Spleen (tissue), 11 donors: Measurements from ENCODE around the gene CUX1. TPM values are rescaled to one million over a fixed set of nuclear protein-coding genes. Genes with fewer than 3 reads are reported as not detected.

ENCODE experiments used
- DNase-seq: peaks from one replicate; pipeline ENCODE4 v3.0.0-alpha.2; 2020
- H3K27ac ChIP-seq, 8 donors: fragments of 200-600 bp; sonication (generic) in 7 of 8; 1 replicate in 4 of 8; 2 replicates in 4 of 8; pipeline versions ENCODE4 v1.5.0 to v1.8.0; 2016 to 2021; ENCODE audit warnings: inconsistent platforms in 4 of 8, mild to moderate bottlenecking in 4 of 8, moderate library complexity in 1 of 8
- H3K27me3 ChIP-seq, 7 donors: fragments of 200-600 bp; sonication (generic) in 6 of 7; replicated peaks in 1 of 7; 1 replicate in 4 of 7; 2 replicates in 3 of 7; pipeline versions ENCODE4 v1.5.0 to v1.8.0; 2016 to 2021; ENCODE audit warnings: inconsistent platforms in 3 of 7, mild to moderate bottlenecking in 1 of 7
- H3K36me3 ChIP-seq, 6 donors: fragments of 200-600 bp; sonication (generic) in 5 of 6; 1 replicate in 4 of 6; 2 replicates in 2 of 6; pipeline versions ENCODE4 v1.5.0 to v1.8.0; 2016 to 2021; ENCODE audit warnings: inconsistent platforms in 2 of 6
- H3K4me1 ChIP-seq, 6 donors: fragments of 200-600 bp; sonication (generic) in 5 of 6; 1 replicate in 3 of 6; 2 replicates in 3 of 6; pipeline versions ENCODE4 v1.5.0 to v1.8.0; 2016 to 2021; ENCODE audit warnings: inconsistent platforms in 3 of 6
- H3K4me3 ChIP-seq, 8 donors: fragments of 200-600 bp; sonication (generic) in 7 of 8; 1 replicate in 4 of 8; 2 replicates in 4 of 8; pipeline versions ENCODE4 v1.5.0 to v1.8.0; 2016 to 2021; ENCODE audit warnings: inconsistent platforms in 4 of 8, mild to moderate bottlenecking in 4 of 8, moderate library complexity in 2 of 8
- H3K9me3 ChIP-seq, 8 donors: fragments of 200-600 bp; sonication (generic) in 7 of 8; 1 replicate in 4 of 8; 2 replicates in 4 of 8; pipeline versions ENCODE4 v1.5.0 to v1.8.0; 2016 to 2021; ENCODE audit warnings: inconsistent platforms in 4 of 8
- POLR2A ChIP-seq, 3 donors: fragments of 450-650 bp; IDR thresholded peaks; one replicate each; pipeline ENCODE4 v1.5.1; 2017; ENCODE audit warnings: antibody characterized with exemption in 3 of 3, mild to moderate bottlenecking in 1 of 3
- POLR2AphosphoS5 ChIP-seq, 3 donors: sonication (generic); formaldehyde crosslinking; IDR thresholded peaks; one replicate each; pipeline ENCODE4 v1.5.1; 2017; ENCODE audit warnings: antibody characterized with exemption in 3 of 3
- WGBS, 5 donors: extraction: QIAGEN DNeasy Blood & Tissue Kit in 3 of 5; methylation state at CpG; one replicate each; pipeline versions ENCODE4 v1.1.5 to v1.1.7; 2013 to 2018; 5-methylcytosine and 5-hydroxymethylcytosine counted together
- intact Hi-C: fragments of 100-400 bp; cut with DNase I; formaldehyde crosslinking; loops from one replicate; pipeline ENCODE4 v1.15.0; 2023; ENCODE audit warnings: low total_unique reads
- polyA plus RNA-seq, 3 donors: library from polyadenylated mRNA; stranded (reverse); fragments of 200-250 nt; gene quantifications; one replicate each; pipeline ENCODE4 v1.2.1, GENCODE V29; 2013
- total RNA-seq, 7 donors: library from RNA; depleted of rRNA in 3 of 7; stranded (reverse); fragments of >200 nt in 3 of 7; fragmentation: NEBNext Ultra II Directional in 4 of 7; extraction: Animal tissue kit (Norgen Biotek cat#: 25700) in 4 of 7; gene quantifications; one replicate each; pipeline versions ENCODE4 v1.1.0 to v1.2.1, GENCODE V29; 2016 to 2021
- TF ChIP-seq, protein P1 (sequence below), 11 experiments: fragments of 200-600 bp in 7 of 11; fragments of 450-650 bp in 4 of 11; sonication (generic) in 4 of 11; IDR thresholded peaks in 8 of 11; conservative IDR thresholded peaks in 3 of 11; 1 replicate in 7 of 11; 2 replicates in 4 of 11; pipeline versions ENCODE4 v1.4.0 to v1.8.0; 2016 to 2021; ENCODE audit warnings: antibody characterized with exemption in 11 of 11, inconsistent platforms in 4 of 11, mild to moderate bottlenecking in 1 of 11
- donor health status: healthy with polysubstance abuse.
- donor health status: DM: no; HTN: no; CAD: no; lungs with moderate emphysema.
- donor health status: DM: no; HTN: no; CAD: no.
- donor health status: Bipolar disorder and iron deficiency.
- donor health status: healthy.
- donor health status: DM: no; HTN: no; CAD: no.
- donor health status: DM: yes; HTN: yes; CAD: no.

CUX1 gene
- total and polyA plus RNA-seq, 10 donors: 9.1 to 95.8 (median 61.9) TPM

GRCh38 chr7:101812595-101812994 is 4.8 kb upstream of the CUX1 start:
- H3K4me1 ChIP-seq: peaks cover 3 to 26% (median 16%) of the 10 kb centered on the region in 6 donors
- 88 to 95% (median 92%) methylated on average over 1 of the region's 1 CpG for WGBS, 5 donors
- TF ChIP-seq POLR2A (IDR thresholded peaks at IDR 0.05) (no peak), POLR2AphosphoS5 (IDR thresholded peaks at IDR 0.05) (no peak)
- TF ChIP-seq, protein P1, sequence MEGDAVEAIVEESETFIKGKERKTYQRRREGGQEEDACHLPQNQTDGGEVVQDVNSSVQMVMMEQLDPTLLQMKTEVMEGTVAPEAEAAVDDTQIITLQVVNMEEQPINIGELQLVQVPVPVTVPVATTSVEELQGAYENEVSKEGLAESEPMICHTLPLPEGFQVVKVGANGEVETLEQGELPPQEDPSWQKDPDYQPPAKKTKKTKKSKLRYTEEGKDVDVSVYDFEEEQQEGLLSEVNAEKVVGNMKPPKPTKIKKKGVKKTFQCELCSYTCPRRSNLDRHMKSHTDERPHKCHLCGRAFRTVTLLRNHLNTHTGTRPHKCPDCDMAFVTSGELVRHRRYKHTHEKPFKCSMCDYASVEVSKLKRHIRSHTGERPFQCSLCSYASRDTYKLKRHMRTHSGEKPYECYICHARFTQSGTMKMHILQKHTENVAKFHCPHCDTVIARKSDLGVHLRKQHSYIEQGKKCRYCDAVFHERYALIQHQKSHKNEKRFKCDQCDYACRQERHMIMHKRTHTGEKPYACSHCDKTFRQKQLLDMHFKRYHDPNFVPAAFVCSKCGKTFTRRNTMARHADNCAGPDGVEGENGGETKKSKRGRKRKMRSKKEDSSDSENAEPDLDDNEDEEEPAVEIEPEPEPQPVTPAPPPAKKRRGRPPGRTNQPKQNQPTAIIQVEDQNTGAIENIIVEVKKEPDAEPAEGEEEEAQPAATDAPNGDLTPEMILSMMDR (IDR thresholded peaks at IDR 0.05 in 8 of 11, conservative IDR thresholded peaks at IDR 0.05 in 3 of 11): no peak

GRCh38 chr7:101813402-101814019 is 3.9 kb upstream of the CUX1 start:
- no peaks in the 10 kb centered on the region for H3K36me3 ChIP-seq
- no peaks in the 10 kb centered on the region for H3K9me3 ChIP-seq
- TF ChIP-seq POLR2A (IDR thresholded peaks at IDR 0.05) (no peak), POLR2AphosphoS5 (IDR thresholded peaks at IDR 0.05) (no peak)
- TF ChIP-seq, protein P1 (IDR thresholded peaks at IDR 0.05 in 8 of 11, conservative IDR thresholded peaks at IDR 0.05 in 3 of 11): no peak
- H3K27ac ChIP-seq: peak overlapping the region in 4 of 8 donors; percentile 78 to 97 (median 91)
- no peaks in the 10 kb centered on the region for H3K27me3 ChIP-seq
- H3K4me1 ChIP-seq: peaks cover 3 to 36% (median 26%) of the 10 kb centered on the region in 6 donors
- intact Hi-C loops: no loop called here
- WGBS, 5 donors: 35 to 56% (median 41%) methylated on average over 5 of the region's 5 CpGs
- H3K4me3 ChIP-seq: peak overlapping the region; percentile 65 to 96 (median 81)
- DNase-seq: no peak

More at GRCh38 chr7:101812595-101812994, 4.8 kb upstream of the CUX1 start:
- no peak for DNase-seq
- Histone ChIP-seq H3K36me3 (no peaks in the 10 kb centered on the region), H3K27me3 (no peaks in the 10 kb centered on the region), H3K9me3 (no peaks in the 10 kb centered on the region), H3K4me3 (no peak overlapping the region), H3K27ac (no peak overlapping the region)
- intact Hi-C loops: no loop called here

DNA sequence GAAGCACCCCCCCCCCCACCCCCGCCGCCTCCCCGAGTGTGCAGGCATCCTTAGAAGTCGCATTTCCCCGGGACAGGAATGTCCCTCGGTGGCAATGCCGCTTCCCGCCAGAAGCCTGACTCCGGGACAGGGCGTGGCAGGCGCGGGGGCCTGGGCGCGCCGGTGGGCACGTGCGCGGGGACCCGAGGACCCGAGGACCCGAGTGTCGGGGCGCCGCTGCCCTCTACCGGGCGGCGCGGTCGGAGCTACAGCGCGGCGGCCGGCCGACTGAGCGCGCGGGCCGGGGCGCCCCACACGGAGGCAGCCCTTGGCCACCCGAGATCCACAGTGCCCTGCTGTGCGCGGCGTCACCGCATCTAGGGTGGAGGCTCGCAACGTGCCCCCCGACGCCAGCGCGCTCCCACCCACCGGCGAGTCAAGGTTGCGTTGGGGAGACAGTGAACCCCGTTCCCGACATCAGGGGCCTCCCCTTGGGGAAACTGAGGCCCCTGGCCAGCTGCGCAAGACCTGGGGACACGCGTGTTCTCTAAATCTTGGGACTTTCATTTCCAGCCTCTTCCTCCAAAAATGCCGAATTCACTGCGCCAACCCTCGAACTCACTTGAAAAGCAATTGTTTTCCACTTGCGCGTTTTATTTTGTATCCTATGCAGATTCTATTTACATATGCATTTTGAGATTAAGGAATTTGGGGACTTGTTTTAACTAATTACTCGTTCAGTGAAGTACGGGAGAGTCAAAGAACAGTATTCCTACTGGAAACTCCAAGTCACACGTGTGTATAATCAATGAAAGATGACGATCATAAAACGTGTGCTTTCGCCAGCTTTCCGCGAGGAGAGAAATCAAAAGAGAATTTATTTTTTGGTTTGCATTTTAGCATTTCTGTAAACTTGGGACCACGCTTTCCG is 3.1 kb upstream of the CUX1 start:
- H3K9me3 ChIP-seq: no peaks in the 10 kb centered on the region
- TF ChIP-seq POLR2A (IDR thresholded peaks at IDR 0.05) (no peak), POLR2AphosphoS5 (IDR thresholded peaks at IDR 0.05) (peak in 2 of 3 donors; percentile 33 to 54)
- TF ChIP-seq, protein P1 (IDR thresholded peaks at IDR 0.05 in 8 of 11, conservative IDR thresholded peaks at IDR 0.05 in 3 of 11): peak in 9 of 11 experiments; percentile 20 to 74 (median 62)
- 0 to 1% (median 0%) methylated on average over 33 to 74 of the region's 74 CpGs for WGBS, 5 donors
- peak overlapping the region; percentile 65 to 96 (median 81) for H3K4me3 ChIP-seq
- intact Hi-C loops: no loop called here
- H3K36me3 ChIP-seq: no peaks in the 10 kb centered on the region
- no peaks in the 10 kb centered on the region for H3K27me3 ChIP-seq
- H3K27ac ChIP-seq: peak overlapping the region in 6 of 8 donors; percentile 45 to 97 (median 82)
- DNase-seq: peak; percentile 93
- peaks cover 3 to 44% (median 32%) of the 10 kb centered on the region in 6 donors for H3K4me1 ChIP-seq
